IPS-18c (cell line): Measurements from ENCODE around the gene OR4S2.

Experiments used
- H3K4me3 ChIP-seq: 2 replicates; pipeline ENCODE4 v1.7.0; 2013; ENCODE audit warnings: low read depth, mild to moderate bottlenecking, low read length, moderate library complexity; ENCODE audit not compliant: insufficient read depth
- H3K9me3 ChIP-seq: one replicate; pipeline ENCODE4 v1.6.1; 2013; ENCODE audit warnings: mild to moderate bottlenecking, low read length, moderate library complexity; ENCODE audit not compliant: control insufficient read depth, insufficient read depth

OR4S2 gene

GRCh38 chr11:55648027-55648426 lies at the start of gene OR4S2:
Gene OR4S2, plus strand, starts transcription at chr11:55648327. Its CDS starts 2,577 bp downstream, at chr11:55650904.
- H3K4me3 ChIP-seq: no peak within 1 kb of the TSS
- peaks cover 5% of the 10 kb centered on the region for H3K9me3 ChIP-seq

GRCh38 chr11:55607545-55607944 lies 40.6 kb upstream of the OR4S2 start, which contains the start of gene OR4C11:
Gene OR4C11, minus strand, starts transcription at chr11:55607645. Its CDS starts 3,272 bp downstream, at chr11:55604373.
- H3K4me3 ChIP-seq: no peak within 1 kb of the TSS
- no peaks in the 10 kb centered on the region for H3K9me3 ChIP-seq

GRCh38 chr11:55624531-55624930 lies 23.6 kb upstream of the OR4S2 start:
- no peak overlapping the region for H3K4me3 ChIP-seq
- H3K9me3 ChIP-seq: peaks cover 3% of the 10 kb centered on the region

GRCh38 chr11:55634813-55635212 lies 13.3 kb upstream of the OR4S2 start, which contains the start of gene OR4P4:
Gene OR4P4, plus strand, starts transcription at chr11:55635113.
- Histone ChIP-seq H3K4me3 (no peak within 1 kb of the TSS), H3K9me3 (no peaks in the 10 kb centered on the region)

GRCh38 chr11:55652560-55652959 lies 4.4 kb downstream of the OR4S2 start:
- peaks cover 5% of the 10 kb centered on the region for H3K9me3 ChIP-seq

GRCh38 chr11:55655096-55655495 lies 7.0 kb downstream of the OR4S2 start:
- Histone ChIP-seq H3K9me3 (peaks cover 10% of the 10 kb centered on the region), H3K4me3 (no peak overlapping the region)

More at GRCh38 chr11:55652560-55652959, 4.4 kb downstream of the OR4S2 start:
- no peak overlapping the region for H3K4me3 ChIP-seq

GRCh38 chr11:55658031-55658573 lies 10.0 kb downstream of the OR4S2 start:
- Histone ChIP-seq H3K4me3 (no peak overlapping the region), H3K9me3 (peaks cover 7% of the 10 kb centered on the region)

- Histone ChIP-seq H3K9me3 (peaks cover 7% of the 10 kb centered on the region), H3K4me3 (no peak overlapping the region)
These were observed 10.5 kb downstream of the OR4S2 start for GRCh38 chr11:55658608-55659007.

- H3K9me3 ChIP-seq: peaks cover 19% of the 10 kb centered on the region
- no peak within 1 kb of the TSS for H3K4me3 ChIP-seq
These were observed 13.8 kb downstream of the OR4S2 start, which contains the start of gene OR4C6 for GRCh38 chr11:55661901-55662300. Gene OR4C6, plus strand, starts transcription at chr11:55662201. Its CDS starts 2,966 bp downstream, at chr11:55665167.

- H3K4me3 ChIP-seq: no peak overlapping the region
- H3K9me3 ChIP-seq: peaks cover 9% of the 10 kb centered on the region
These were observed 21.2 kb downstream of the OR4S2 start for GRCh38 chr11:55669376-55669775.

GRCh38 chr11:55673860-55674259 lies 25.7 kb downstream of the OR4S2 start:
- no peak overlapping the region for H3K4me3 ChIP-seq
- peaks cover 4% of the 10 kb centered on the region for H3K9me3 ChIP-seq

- H3K9me3 ChIP-seq: peaks cover 19% of the 10 kb centered on the region
These were observed 49.7 kb downstream of the OR4S2 start for GRCh38 chr11:55697817-55698216.

GRCh38 chr11:55701429-55701828 lies 53.3 kb downstream of the OR4S2 start:
- H3K4me3 ChIP-seq: no peak overlapping the region
- peaks cover 13% of the 10 kb centered on the region for H3K9me3 ChIP-seq

More at GRCh38 chr11:55697817-55698216, 49.7 kb downstream of the OR4S2 start:
- no peak overlapping the region for H3K4me3 ChIP-seq
